Stimulated activated CD8-positive, alpha-beta memory T cell treated with anti-CD3 and anti-CD28 coated beads, Interleukin-7, amount 100 ng/mL, for 4 hours (primary cell): Measurements from ENCODE around the gene UBC.
"Not testable (repeated sequence)": the region's sequence is repeated elsewhere in the genome, so short reads cannot be mapped to it uniquely, and the experiment has no call there.

ENCODE experiments used
- DNase-seq, 2 donors: peaks; one replicate each; pipeline ENCODE4 v3.0.0-alpha.2; 2020; ENCODE audit warnings: low read depth in 2 of 2

UBC gene

DNA sequence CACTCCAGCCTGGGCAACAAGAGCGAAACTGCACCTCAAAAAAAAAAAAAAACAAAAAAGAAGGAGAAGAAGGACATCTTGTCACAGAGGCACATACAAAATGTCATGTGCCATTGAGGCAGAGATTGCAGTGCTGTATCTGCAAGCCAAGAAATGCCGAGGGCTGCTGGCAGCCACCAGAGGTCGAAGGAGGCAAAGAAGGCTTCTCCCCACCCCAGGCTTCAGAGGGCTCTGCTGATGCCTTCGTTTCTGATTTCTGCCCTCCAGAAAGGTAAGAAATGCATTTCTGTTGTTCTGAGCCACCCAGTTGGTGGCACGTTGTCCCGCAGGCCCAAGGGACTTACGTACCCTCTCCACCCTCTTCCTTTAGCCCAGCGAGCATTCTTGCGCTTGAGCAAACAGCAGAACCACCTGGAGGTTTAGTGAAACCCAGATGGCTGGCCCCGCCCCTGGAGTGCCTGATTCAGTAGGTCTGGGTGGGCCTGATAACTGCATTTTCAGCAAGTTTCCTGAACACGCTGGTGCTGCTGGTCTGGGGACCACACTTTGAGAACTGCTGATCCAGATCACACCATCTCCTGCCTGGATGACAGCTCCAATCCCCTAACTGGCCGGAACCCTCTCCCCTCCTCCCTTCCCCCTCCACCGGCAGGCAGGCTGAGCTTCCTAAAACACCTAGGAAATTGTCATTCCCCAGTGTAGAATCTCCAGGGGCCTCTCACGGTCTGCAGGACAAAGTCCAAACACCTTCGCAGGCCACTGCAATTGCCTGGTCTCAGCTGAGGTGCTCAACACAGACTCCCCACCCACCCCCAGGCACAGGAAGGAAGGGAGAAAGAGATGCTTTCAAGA is 29.6 kb downstream of the UBC start:
- DNase-seq = no peak

DNA sequence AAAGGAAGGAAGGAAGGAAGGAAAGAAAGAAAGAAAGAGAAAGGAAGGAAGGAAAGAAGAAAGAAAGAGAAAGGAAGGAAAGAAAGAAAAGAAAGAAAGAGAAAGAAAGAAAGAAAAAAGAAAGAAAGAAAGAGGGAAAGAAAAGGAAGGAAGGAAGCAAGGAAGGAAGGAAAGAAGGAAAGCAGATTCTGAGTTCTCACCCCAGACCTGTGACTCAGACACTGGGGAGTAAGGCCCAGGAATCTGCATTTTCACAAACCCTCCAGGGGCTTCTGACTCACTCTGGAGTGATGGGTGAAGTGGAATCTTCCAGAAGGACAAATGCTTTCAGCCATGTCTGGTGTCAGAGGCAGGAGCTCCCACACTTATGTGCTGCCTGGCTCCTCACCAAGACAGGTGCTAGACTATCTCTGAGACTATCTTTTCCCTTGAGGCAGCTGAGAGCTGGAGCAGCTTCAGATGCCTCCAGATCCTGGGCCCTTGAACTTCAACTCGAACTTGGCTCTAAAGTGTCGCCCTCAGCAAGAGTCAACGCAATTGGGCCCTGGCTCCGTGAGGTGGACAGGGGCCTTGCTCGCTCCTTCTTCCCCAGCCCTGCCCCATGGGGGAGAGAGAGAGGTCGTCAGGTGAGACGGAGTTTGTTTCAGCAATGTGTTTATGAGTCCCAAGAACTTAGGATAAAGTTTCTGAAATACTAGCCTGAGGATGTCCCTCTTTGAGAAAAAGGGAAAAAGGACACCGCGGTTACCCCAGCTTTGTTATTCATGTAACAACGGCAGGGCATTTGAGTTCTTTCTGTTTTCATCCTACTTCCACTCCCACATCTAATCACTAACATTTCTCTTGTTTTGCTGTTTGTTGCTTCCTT is 31.0 kb downstream of the UBC start:
- DNase-seq = no peak

DNA sequence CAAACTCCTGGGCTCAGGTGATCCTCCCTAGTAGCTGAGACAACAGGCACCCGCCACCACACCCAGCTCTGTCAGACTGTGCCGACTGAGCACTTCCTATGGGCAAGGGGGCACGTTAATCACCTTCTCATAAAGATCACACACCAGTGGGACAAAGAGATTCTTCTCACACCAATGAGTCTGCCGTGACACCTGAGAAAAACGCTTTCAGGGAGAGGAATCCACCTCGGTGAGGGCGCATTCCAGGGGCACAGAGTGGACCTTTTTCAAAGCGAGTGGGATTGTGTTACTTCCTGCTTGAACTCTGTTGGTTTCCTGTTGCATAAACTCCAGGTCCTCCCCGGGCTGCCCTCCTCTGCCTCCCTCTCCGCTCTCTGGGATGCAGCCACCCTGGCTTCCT is 33.3 kb downstream of the UBC start:
- no peak for DNase-seq

DNA sequence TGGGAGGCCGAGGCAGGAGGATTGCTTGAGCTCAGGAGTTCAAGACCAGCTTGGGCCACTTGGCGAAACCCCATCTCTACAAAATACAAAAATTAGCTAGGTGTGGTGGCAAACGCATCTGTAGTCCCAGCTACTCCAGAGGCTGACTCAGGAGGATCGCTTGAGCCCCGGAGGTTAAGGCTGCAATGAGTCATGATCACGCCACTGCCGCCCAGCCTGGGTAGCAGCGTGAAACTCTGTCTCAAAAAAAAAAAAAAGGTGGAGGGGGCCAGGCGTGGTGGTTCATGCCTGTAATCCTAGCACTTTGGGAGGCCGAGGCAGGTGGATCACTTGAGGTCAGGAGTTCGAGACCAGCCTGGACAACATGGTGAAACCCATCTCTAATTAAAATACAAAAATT is 34.1 kb downstream of the UBC start:
- not testable (repeated sequence) for DNase-seq

DNA sequence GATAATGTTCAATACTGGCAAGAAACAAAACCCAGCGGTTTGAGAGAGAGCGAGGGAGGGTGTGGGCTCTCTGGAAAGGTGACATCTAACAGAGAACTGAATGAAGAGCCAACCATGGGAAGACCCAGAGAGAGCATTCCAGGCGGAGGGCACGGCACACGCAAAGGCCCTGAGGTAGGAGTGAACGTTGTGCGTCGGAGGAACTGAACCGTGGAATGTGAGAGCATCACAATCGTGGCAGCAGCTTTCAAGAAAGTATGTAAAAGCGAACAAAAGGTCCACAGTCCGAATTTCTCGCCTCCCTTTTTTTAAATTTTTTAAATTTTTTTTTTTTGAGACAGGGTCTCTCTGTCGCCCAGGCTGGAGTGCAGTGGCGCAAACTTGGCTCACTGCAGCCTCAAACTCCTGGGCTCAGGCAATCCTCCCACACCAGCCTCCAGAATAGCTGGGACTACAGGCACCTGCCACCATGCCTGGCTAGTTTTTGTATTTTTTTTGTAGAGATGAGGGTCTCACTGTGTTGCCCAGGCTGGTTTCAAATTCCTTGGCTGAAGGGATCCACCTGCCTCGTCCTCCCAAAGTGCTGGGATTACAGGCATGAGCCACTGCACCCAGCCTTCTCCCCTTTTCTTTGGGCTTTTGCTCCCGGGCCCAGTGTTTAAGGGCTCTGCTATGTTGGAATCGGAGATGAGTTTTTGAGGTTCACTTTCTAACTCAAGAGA is 35.5 kb downstream of the UBC start:
- no peak for DNase-seq

DNA sequence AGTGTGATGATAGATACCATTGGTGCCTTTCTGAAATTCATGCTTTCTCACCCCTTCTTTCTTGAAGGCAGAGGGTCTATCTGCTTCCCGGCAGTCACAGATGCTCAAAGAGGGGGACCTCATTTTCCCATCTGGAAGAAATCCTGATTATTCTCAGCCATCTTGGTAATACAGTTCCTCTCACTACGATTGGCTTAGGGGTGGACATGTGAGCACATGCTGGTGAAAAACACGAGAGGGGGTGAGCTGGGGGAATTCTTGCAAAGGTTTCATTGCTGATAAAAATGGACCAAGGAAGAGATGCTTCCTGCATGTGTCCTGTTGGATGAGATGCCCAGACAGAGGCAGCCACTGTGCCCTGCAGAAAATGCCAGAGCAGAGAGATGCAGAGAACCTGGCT is 37.0 kb downstream of the UBC start:
- DNase-seq = no peak

DNA sequence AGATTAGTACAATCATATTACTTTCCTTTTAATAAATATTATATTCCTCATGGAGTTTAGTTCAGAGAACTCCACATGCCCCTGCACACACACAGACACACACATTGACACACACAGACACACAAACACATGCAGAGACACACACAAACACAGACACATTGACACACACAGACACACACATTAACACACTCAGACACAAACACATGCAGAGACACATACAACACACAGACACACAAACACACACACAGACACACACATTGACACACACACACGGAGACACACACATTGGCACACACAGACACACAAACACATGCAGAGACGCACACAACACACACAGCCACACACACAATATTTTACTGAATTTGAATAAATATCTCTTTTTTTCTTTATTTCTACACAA is 38.3 kb downstream of the UBC start:
- DNase-seq = no peak

DNA sequence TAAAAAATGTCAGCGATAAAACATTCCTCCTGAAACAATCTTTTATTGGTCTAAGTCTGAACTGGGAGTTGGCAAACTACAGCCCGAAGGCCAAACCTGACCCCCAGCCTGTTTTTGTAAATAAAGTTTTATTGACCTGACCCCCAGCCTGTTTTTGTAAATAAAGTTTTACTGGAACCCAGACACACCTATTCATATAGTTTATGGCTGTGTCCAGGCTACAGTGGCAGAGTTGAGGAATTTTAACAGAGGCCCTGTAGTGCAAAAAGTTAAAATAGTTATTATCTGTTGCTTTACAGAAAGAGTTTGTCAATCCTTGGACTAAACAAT is 38.7 kb downstream of the UBC start:
- DNase-seq = no peak

DNA sequence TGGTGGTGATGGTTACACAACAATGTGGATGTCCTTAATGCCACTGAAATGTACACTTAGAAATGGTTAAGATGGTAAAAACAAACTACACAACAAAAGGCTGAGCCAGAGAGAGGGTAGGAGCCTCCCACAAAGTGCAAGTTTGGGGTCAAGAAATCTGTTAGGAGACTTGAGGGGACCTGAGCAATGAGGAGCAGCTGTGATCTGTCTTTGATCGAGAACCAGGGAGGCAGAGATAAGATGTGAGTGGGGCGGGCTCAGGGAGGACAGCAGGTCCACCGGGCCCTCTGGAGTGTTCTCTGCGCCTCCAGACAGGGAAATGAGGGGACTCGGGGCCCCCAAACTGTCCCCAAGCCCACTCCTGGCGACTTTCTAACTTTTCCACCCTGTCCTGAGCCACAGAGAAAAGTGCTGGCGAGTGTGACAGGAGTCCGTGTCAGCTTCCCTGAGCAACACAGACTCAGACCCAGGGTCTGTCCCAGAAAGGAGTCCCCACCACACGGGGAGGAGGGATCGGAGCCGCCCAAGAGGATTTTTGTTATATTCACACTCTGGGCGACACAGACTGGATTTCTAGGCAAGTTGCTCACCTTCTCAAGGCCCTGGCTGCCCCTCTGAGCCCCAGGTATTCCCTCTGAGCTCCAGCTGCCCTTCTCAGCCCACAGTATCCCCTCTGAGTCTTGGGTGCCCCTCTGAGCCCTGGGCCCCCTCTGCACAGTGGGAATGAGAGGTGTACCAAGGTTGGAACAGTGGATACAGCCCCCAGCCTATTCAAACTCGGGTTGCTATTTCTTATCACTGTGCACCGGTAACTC is 39.3 kb downstream of the UBC start:
- no peak for DNase-seq

DNA sequence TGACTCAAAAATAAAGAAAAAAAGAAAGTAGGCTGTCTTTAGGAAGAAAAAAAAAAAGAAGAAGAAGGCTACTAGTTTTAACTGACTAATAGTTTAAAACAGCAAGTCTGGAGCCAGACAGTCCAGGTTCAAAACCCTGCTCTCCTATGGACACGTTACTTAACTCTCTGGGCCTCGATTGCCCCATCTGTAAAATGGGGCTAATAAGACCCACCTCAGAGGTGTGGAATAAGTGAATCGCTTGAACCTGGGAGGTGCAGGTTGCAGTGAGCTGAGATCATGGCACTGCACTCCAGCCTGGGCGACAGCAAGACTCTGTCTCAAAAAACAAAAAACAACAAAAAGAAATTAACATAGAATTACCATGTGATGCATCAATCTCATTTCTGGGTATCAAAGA is 40.3 kb downstream of the UBC start:
- DNase-seq = no peak

DNA sequence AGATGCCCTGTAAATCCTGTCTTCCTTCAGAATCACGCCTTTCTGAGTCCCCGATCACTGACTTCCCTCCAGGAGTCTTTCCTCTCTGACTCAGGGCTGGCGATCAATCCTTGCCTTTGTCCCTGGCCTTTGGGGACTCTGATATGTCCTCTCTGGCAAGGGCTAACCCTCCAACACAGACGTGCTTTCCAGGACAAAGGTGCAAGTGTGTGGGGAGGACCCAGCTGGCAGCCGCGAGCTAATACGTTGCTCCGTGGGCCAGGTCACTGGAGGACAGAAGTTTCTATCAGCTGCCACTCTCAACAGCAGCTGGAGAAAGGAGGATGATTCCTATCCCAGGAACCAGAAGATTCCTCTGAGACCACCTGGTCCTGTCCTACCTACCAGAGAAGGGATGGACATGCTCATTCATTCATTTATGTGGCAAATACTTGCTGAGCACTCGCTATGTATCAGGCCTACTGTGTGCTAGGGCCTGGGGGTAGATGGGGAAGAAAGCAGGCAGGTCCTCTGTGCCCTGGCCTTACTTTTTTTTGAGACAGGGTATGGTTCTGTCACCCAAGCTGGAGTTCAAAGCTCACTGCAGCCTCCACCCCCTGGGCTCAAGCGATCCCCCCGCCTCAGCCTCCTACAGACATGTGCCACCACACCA is 42.3 kb downstream of the UBC start:
- no peak for DNase-seq

DNA sequence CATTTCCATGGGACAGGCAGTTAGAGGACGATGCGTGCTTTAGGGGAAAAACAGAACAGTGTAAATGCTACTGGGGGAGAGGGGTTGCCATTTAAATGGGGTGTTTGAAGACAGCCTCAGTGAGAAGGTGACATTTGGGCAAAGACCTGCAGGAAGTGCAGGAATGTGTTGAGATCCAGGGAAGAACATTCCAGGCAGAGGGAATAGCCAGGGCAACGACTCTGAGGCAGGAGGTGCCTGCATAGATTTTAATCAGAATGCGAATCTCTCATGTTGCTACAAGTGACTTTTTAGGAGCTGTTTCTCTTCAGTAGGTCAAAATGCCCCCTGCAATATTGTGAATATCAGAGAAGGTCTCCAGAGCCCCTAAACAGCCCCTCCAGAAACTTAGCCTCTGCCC is 43.2 kb downstream of the UBC start:
- DNase-seq = no peak

DNA sequence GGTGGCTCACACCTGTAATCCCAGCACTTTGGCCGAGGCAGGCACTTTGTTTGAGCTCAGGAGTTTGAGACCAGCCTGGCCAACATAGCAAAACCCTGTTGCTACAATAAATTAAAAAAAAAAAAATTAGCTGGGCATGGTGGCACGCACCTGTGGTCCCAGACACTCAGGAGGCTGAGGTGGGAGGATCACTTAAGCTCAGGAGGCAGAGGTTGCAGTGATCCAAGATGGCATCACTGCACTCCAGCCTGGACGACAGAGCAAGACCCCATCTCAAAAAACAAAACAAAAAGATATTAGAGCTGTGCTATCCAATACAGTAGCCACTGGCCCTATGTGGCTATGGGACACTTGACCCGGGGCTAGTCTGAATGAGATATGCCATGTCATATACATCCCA is 43.9 kb downstream of the UBC start:
- DNase-seq = no peak

DNA sequence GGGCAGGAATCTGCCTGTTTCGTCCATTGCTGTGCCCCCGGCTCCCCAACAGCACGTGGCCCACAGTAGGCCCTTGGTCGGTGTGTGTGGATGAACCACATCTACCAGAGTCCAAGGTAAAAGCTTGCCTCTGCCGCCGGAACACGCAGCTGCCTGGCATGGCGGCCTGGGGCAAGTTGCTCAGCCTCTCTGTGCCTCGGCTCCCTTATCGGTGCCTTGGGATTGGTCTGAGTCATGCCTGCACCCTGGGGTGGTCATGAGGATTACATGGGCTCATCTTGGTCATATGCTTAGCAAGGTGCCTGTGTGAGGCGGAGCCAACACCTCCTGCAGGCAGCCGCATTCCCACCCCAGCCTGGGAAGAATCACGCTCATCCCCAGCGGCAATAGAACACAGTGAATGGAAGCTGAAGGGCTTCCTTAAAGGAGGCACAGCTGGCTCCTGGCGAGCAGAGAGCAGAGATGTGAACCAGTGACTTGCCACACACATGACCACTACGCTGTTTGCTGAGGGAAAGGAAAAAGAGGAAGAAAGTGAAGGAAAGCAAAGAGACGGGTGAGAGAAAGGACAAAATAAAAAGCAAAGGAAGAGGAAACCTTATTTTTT is 45.3 kb downstream of the UBC start:
- no peak for DNase-seq

DNA sequence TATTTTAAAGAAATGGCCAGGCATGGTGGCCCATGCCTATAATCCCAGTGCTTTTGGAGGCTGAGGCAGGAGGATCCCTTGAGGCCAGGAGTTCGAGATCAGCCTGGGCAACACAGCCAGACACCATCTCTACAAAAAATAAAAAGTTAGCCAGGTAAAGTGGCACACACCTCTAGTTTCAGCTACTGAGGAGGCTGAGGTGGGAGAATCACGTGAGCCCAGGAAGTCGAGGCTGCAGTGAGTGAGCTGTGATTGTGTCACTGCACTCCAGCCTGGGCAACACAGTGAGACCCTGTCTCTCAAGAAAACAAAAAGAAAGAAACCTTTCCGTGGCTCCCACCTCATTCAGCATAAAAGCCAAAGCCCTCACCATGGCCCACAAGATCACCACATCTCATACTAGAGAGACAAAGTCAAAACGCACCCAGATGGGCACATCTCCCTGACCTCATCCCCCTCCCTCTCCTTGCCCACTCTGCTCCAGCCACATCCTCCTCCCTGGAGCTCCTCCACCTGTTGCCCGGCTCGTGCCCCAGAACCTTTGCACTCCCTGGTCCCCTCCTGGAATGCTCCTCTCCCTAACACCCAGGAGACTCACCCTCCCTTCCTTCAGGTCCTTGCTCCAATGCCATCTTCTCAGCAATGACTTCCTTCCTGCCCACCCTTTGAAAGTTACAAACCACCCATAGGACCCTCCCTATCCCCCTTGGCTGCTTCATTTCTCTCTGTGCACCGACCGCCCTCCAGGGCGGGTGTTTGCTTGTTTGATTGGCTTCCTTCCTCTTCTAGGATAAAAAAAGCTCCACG is 46.0 kb downstream of the UBC start:
- DNase-seq = no peak

DNA sequence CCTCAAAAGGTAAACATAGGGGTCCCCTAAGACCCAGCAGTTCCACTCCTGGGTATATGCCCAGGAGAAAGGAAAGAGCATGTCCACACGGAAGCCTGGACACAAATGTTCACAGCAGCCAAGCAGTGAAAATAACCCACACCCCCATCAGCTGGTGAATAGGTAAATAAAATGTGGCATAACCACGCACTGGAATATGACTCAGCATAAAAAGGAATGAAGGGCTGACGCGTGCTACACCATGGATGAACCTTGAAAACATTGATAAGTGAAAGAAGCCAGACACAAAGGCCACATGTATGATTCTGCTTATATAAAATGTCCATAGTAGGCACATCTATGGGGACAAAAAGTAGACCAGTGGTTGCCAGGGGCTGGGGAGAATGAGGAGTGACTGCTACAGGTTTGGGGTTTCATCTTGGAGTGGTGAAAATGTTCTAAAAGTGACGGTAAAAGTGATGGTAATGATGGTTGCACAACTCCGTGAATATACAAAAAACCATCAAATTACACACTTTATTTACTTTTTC is 47.0 kb downstream of the UBC start:
- no peak for DNase-seq

DNA sequence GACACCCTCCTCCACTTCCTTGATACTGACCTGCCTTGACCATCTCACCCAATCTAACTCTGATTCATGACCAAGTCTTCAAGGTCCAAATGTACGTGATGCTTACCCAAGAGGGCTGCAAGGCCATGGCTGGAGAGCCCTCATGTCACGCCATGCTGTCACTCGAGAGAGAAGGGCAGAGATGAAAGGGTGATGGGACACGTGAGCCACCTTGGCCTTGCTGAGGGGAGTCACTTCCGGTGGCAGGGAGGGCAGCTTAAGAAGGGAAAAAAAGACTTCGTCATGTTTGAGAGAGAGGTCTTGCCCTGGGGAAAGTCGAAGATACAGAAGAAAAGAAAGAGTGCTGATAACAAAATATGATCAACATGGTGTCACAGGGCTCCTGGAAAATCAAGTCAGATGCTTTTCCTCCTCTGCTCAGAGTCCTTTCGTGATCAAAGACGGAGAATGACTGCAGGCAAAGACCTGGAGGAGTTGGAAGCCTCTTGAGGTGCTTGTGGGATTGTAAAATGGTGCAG is 47.5 kb downstream of the UBC start:
- DNase-seq = no peak

DNA sequence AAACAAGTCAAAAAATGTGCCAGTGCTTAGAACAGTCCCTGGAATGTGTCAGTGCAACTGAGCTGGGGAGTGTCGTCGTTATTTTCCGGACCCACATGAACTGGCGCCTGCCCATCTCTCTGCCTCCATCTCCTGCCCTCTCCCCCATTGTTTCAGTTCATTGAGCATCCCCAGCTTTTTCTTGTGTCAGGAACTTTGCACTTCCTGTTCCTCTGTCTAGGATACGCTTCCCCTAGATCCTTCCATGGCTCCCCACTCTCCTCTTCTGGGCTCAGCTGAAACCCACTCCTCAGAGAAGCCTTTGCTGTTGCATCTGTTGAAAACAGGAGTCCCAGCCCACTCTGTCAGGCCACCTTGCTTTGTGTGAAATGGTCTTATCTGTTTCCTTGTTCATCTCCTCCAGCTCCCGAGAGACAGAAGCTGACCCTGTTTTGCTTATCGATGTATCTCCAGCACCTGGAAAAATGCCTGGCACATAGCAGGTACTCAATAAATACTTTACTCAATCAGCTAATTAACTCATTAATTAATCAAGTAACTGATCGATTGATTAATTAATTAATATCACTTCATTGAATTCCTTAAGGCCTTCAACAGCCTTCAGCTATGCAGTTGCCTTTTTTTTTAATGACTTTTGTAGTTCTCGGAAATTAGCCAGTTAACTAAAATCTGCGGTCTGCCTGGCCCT is 48.1 kb downstream of the UBC start:
- DNase-seq = no peak

DNA sequence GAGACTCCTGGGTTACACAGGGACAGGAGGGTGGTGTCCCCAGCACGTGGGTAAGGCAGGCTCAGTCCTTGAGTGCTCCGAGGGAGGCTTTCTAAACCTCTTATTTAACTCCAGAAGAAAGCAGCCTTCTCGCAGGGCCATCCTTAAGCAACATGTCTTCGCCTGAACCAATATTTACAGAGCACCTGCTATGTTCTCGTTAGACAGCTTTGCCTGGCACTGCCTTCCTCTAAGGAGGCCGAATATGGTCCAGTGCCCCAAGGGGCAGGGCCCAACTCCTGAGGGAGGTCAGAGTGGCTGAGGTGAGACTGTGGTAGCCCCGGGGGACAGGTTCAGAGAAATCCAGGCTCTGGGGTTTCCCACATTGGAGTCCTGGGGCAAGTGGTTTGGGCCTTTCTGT is 48.7 kb downstream of the UBC start:
- no peak for DNase-seq
